ENCODE results near the gene JSRP1. TPM values are rescaled to one million over a fixed set of nuclear protein-coding genes. Genes with fewer than 3 reads are reported as not detected.

The JSRP1 gene
- total RNA-seq, 4 donors from 2014 or later: not detected

GRCh38 chr19:2268861-2269243, 12.6 kb upstream of the JSRP1 start:
- TF ChIP-seq, protein P1, sequence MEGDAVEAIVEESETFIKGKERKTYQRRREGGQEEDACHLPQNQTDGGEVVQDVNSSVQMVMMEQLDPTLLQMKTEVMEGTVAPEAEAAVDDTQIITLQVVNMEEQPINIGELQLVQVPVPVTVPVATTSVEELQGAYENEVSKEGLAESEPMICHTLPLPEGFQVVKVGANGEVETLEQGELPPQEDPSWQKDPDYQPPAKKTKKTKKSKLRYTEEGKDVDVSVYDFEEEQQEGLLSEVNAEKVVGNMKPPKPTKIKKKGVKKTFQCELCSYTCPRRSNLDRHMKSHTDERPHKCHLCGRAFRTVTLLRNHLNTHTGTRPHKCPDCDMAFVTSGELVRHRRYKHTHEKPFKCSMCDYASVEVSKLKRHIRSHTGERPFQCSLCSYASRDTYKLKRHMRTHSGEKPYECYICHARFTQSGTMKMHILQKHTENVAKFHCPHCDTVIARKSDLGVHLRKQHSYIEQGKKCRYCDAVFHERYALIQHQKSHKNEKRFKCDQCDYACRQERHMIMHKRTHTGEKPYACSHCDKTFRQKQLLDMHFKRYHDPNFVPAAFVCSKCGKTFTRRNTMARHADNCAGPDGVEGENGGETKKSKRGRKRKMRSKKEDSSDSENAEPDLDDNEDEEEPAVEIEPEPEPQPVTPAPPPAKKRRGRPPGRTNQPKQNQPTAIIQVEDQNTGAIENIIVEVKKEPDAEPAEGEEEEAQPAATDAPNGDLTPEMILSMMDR (IDR thresholded peaks at IDR 0.05): no peak
- TF ChIP-seq POLR2A (IDR thresholded peaks at IDR 0.05): no peak
- Histone ChIP-seq H3K36me3 (no peaks in the 10 kb centered on the region), H3K4me3 (peak overlapping the region; percentile 35 to 98), H3K27me3 (no peaks in the 10 kb centered on the region), H3K4me1 (peaks cover 3 to 12% of the 10 kb centered on the region in 2 donors), H3K9me3 (no peaks in the 10 kb centered on the region), H3K27ac (peak overlapping the region; percentile 79 to 86)
- no peak for DNase-seq
- intact Hi-C loops (cut with DNase I; ENCODE audit: low total_unique reads): no loop called here

DNA sequence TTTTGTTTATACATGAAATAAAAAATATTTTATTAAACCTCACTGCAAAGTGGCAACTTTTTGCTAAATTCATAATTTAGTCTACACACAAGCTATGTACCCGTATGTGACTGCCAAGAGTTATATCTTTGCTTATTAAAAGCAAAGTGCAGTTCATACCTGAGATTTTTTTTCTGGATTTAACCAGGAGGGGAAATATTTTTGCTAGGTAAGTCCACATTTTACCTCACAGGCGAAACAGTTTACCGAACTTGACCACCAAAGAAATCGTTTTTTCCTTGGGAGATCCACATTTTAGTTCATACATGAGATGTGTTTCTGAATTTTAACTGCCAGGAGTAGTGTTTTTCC, 12.2 kb upstream of the JSRP1 start:
- intact Hi-C loops (cut with DNase I; ENCODE audit: low total_unique reads): no loop called here
- no peaks in the 10 kb centered on the region for H3K36me3 ChIP-seq
- H3K9me3 ChIP-seq: no peaks in the 10 kb centered on the region
- H3K27ac ChIP-seq: peak overlapping the region in 1 of 2 donors; percentile 79
- H3K27me3 ChIP-seq: no peaks in the 10 kb centered on the region
- H3K4me3 ChIP-seq: no peak overlapping the region
- TF ChIP-seq, protein P1 (IDR thresholded peaks at IDR 0.05): no peak
- no peak for TF ChIP-seq POLR2A (IDR thresholded peaks at IDR 0.05)
- H3K4me1 ChIP-seq: peaks cover 3 to 12% of the 10 kb centered on the region in 2 donors
- DNase-seq: no peak

GRCh38 chr19:2266183-2266993, 10.2 kb upstream of the JSRP1 start:
- peak; percentile 78 for DNase-seq
- TF ChIP-seq, protein P1 (IDR thresholded peaks at IDR 0.05): no peak
- peak in 1 of 2 donors; percentile 11 for TF ChIP-seq POLR2A (IDR thresholded peaks at IDR 0.05)
- peaks cover 0 to 8% of the 10 kb centered on the region in 2 donors for H3K4me1 ChIP-seq
- H3K9me3 ChIP-seq: no peaks in the 10 kb centered on the region
- H3K36me3 ChIP-seq: no peaks in the 10 kb centered on the region
- no peaks in the 10 kb centered on the region for H3K27me3 ChIP-seq
- peak overlapping the region in 1 of 2 donors; percentile 31 for H3K27ac ChIP-seq
- H3K4me3 ChIP-seq: no peak overlapping the region
- intact Hi-C loops (cut with DNase I; ENCODE audit: low total_unique reads): no loop called here

- Histone ChIP-seq H3K27ac (no peak overlapping the region), H3K36me3 (no peaks in the 10 kb centered on the region), H3K9me3 (no peaks in the 10 kb centered on the region), H3K4me3 (no peak overlapping the region), H3K27me3 (no peaks in the 10 kb centered on the region), H3K4me1 (peaks cover 0 to 4% of the 10 kb centered on the region in 2 donors)
- TF ChIP-seq POLR2A (IDR thresholded peaks at IDR 0.05): no peak
- TF ChIP-seq, protein P1 (IDR thresholded peaks at IDR 0.05): peak in 1 of 4 experiments; percentile 18
- intact Hi-C loops (cut with DNase I; ENCODE audit: low total_unique reads): no loop called here
- DNase-seq: no peak
These were observed 5.4 kb upstream of the JSRP1 start for GRCh38 chr19:2261438-2262172.

DNA sequence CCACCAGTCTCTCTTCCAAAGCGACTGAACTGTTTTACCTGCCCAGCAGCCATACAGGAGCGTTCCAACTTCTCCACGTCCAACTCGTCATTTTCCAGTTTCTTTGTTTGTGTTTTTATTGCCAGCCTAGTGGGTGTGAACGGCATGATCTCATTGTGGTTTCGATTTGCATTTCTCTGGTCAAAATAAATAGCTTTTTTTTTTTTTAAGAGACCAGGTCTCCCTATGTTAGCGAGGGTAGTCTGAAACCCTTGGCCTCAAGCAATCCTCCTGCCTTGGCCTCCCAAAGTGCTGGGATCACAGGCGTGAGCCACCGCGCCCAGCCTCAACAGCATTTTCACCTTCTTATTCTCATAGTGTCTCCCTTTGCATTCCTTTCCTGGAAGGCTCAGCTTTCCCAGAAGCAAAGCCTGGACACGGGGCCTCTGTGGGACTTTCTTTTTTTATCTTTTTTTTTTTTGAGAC, 4.2 kb upstream of the JSRP1 start:
- Histone ChIP-seq H3K27me3 (no peaks in the 10 kb centered on the region), H3K4me3 (no peak overlapping the region), H3K9me3 (no peaks in the 10 kb centered on the region), H3K27ac (no peak overlapping the region), H3K4me1 (no peaks in the 10 kb centered on the region), H3K36me3 (no peaks in the 10 kb centered on the region)
- DNase-seq: no peak
- intact Hi-C loops (cut with DNase I; ENCODE audit: low total_unique reads): no loop called here
- TF ChIP-seq, protein P1 (IDR thresholded peaks at IDR 0.05): no peak
- no peak for TF ChIP-seq POLR2A (IDR thresholded peaks at IDR 0.05)
